ENCODE data around the gene FOXG1.

Gene FOXG1

GRCh38 chr14:28767030-28767852 is 654 bp downstream of the FOXG1 start:
- Histone ChIP-seq H3K9me3 (ENCODE audit: control extremely low read depth in 1 of 5, control insufficient read depth in 4 of 5, insufficient read depth in 2 of 5, low read depth in 1 of 5, low read length in 4 of 5) (peaks cover 3 to 13% (median 6%) of the 10 kb centered on the region in 5 experiments), H3K27me3 (replicated peaks in 2 of 5; ENCODE audit: control insufficient read depth in 4 of 5, insufficient read depth in 5 of 5, low read length in 4 of 5) (peaks cover 34 to 88% (median 58%) of the 10 kb centered on the region in 5 experiments)
- peak in 1 of 3 donors; percentile 12 for DNase-seq

GRCh38 chr14:28767853-28768741 is 1.5 kb downstream of the FOXG1 start:
- no peak overlapping the region for H3K27ac ChIP-seq (ENCODE audit: insufficient read depth in 1 of 2, low read depth in 1 of 2, low read length in 2 of 2, poor library complexity in 1 of 2, severe bottlenecking in 2 of 2)
- H3K36me3 ChIP-seq (ENCODE audit: control insufficient read depth in 4 of 4, insufficient read depth in 4 of 4, low read length in 3 of 4) = no peaks in the 10 kb centered on the region
- 10% methylated on average over 68 of the region's 77 CpGs for WGBS (ENCODE audit: insufficient coverage)
- ChIA-PET POLR2A (no interaction called here), CTCF (interaction anchor here (0.8 kb wide), 1 partner anchor 60 kb away, joined by 3 read pairs; no protein-coding TSS in a partner anchor)
- H3K9me3 ChIP-seq (ENCODE audit: control extremely low read depth in 1 of 5, control insufficient read depth in 4 of 5, insufficient read depth in 2 of 5, low read depth in 1 of 5, low read length in 4 of 5) = peaks cover 3 to 13% (median 6%) of the 10 kb centered on the region in 5 experiments
- H3K27me3 ChIP-seq (replicated peaks in 2 of 5; ENCODE audit: control insufficient read depth in 4 of 5, insufficient read depth in 5 of 5, low read length in 4 of 5) = peaks cover 35 to 88% (median 54%) of the 10 kb centered on the region in 5 experiments
- H3K4me1 ChIP-seq (ENCODE audit: control extremely low read depth in 1 of 4, control insufficient read depth in 4 of 4, insufficient read depth in 4 of 4, low read length in 3 of 4) = peaks cover 0 to 6% (median 3%) of the 10 kb centered on the region in 4 experiments
- peak in 2 of 3 donors; percentile 46 to 51 for DNase-seq
- H3K4me3 ChIP-seq (ENCODE audit: control insufficient read depth in 1 of 7, extremely low read depth in 1 of 7, insufficient read depth in 4 of 7, low read depth in 2 of 7, low read length in 6 of 7) = no peak overlapping the region

More at GRCh38 chr14:28767030-28767852, 654 bp downstream of the FOXG1 start:
- Histone ChIP-seq H3K36me3 (ENCODE audit: control insufficient read depth in 4 of 4, insufficient read depth in 4 of 4, low read length in 3 of 4) (no peaks in the 10 kb centered on the region), H3K4me1 (ENCODE audit: control extremely low read depth in 1 of 4, control insufficient read depth in 4 of 4, insufficient read depth in 4 of 4, low read length in 3 of 4) (peaks cover 0 to 6% (median 3%) of the 10 kb centered on the region in 4 experiments), H3K4me3 (ENCODE audit: control insufficient read depth in 1 of 7, extremely low read depth in 1 of 7, insufficient read depth in 4 of 7, low read depth in 2 of 7, low read length in 6 of 7) (no peak overlapping the region), H3K27ac (ENCODE audit: insufficient read depth in 1 of 2, low read depth in 1 of 2, low read length in 2 of 2, poor library complexity in 1 of 2, severe bottlenecking in 2 of 2) (no peak overlapping the region)
- CTCF ChIA-PET = interaction anchor here (0.8 kb wide), 1 partner anchor 59 kb away, joined by 3 read pairs; no protein-coding TSS in a partner anchor
- WGBS (ENCODE audit: insufficient coverage) = 7% methylated on average over 12 of the region's 100 CpGs
- POLR2A ChIA-PET = no interaction called here

- H3K27me3 ChIP-seq (replicated peaks in 2 of 5; ENCODE audit: control insufficient read depth in 4 of 5, insufficient read depth in 5 of 5, low read length in 4 of 5) = peaks cover 42 to 89% (median 62%) of the 10 kb centered on the region in 5 experiments
- peaks cover 3 to 13% (median 6%) of the 10 kb centered on the region in 5 experiments for H3K9me3 ChIP-seq (ENCODE audit: control extremely low read depth in 1 of 5, control insufficient read depth in 4 of 5, insufficient read depth in 2 of 5, low read depth in 1 of 5, low read length in 4 of 5)
- DNase-seq = no peak
- H3K27ac ChIP-seq (ENCODE audit: insufficient read depth in 1 of 2, low read depth in 1 of 2, low read length in 2 of 2, poor library complexity in 1 of 2, severe bottlenecking in 2 of 2) = no peak overlapping the region
- H3K4me3 ChIP-seq (ENCODE audit: control insufficient read depth in 1 of 7, extremely low read depth in 1 of 7, insufficient read depth in 4 of 7, low read depth in 2 of 7, low read length in 6 of 7) = no peak overlapping the region
- ChIA-PET POLR2A (no interaction called here), CTCF (interaction anchor here (1.9 kb wide), 2 partner anchors 8 to 16 kb away, joined by 4 read pairs; no protein-coding TSS in a partner anchor)
- 60% methylated on average over 2 of the region's 4 CpGs for WGBS (ENCODE audit: insufficient coverage)
- no peaks in the 10 kb centered on the region for H3K36me3 ChIP-seq (ENCODE audit: control insufficient read depth in 4 of 4, insufficient read depth in 4 of 4, low read length in 3 of 4)
- peaks cover 0 to 6% (median 3%) of the 10 kb centered on the region in 4 experiments for H3K4me1 ChIP-seq (ENCODE audit: control extremely low read depth in 1 of 4, control insufficient read depth in 4 of 4, insufficient read depth in 4 of 4, low read length in 3 of 4)
Measured at GRCh38 chr14:28769276-28769880, 2.8 kb downstream of the FOXG1 start.

GRCh38 chr14:28770061-28770460 is 3.5 kb downstream of the FOXG1 start:
- CTCF ChIA-PET = interaction anchor here (0.8 to 1.9 kb wide), 3 partner anchors 9 to 17 kb away, joined by 3 to 4 read pairs (median 4); no protein-coding TSS in a partner anchor
- Histone ChIP-seq H3K36me3 (ENCODE audit: control insufficient read depth in 4 of 4, insufficient read depth in 4 of 4, low read length in 3 of 4) (no peaks in the 10 kb centered on the region), H3K4me1 (ENCODE audit: control extremely low read depth in 1 of 4, control insufficient read depth in 4 of 4, insufficient read depth in 4 of 4, low read length in 3 of 4) (peaks cover 0 to 6% (median 3%) of the 10 kb centered on the region in 4 experiments), H3K27me3 (replicated peaks in 2 of 5; ENCODE audit: control insufficient read depth in 4 of 5, insufficient read depth in 5 of 5, low read length in 4 of 5) (peaks cover 38 to 89% (median 61%) of the 10 kb centered on the region in 5 experiments), H3K4me3 (ENCODE audit: control insufficient read depth in 1 of 7, extremely low read depth in 1 of 7, insufficient read depth in 4 of 7, low read depth in 2 of 7, low read length in 6 of 7) (no peak overlapping the region), H3K9me3 (ENCODE audit: control extremely low read depth in 1 of 5, control insufficient read depth in 4 of 5, insufficient read depth in 2 of 5, low read depth in 1 of 5, low read length in 4 of 5) (peaks cover 3 to 10% (median 6%) of the 10 kb centered on the region in 5 experiments), H3K27ac (ENCODE audit: insufficient read depth in 1 of 2, low read depth in 1 of 2, low read length in 2 of 2, poor library complexity in 1 of 2, severe bottlenecking in 2 of 2) (no peak overlapping the region)
- DNase-seq = no peak
- POLR2A ChIA-PET = no interaction called here
- no CpG with 5 or more reads among the region's 1 CpG for WGBS (ENCODE audit: insufficient coverage)

- Histone ChIP-seq H3K36me3 (ENCODE audit: control insufficient read depth in 4 of 4, insufficient read depth in 4 of 4, low read length in 3 of 4) (no peaks in the 10 kb centered on the region), H3K4me1 (ENCODE audit: control extremely low read depth in 1 of 4, control insufficient read depth in 4 of 4, insufficient read depth in 4 of 4, low read length in 3 of 4) (peaks cover 0 to 5% (median 2%) of the 10 kb centered on the region in 4 experiments), H3K27me3 (replicated peaks in 2 of 5; ENCODE audit: control insufficient read depth in 4 of 5, insufficient read depth in 5 of 5, low read length in 4 of 5) (peaks cover 42 to 89% (median 61%) of the 10 kb centered on the region in 5 experiments), H3K9me3 (ENCODE audit: control extremely low read depth in 1 of 5, control insufficient read depth in 4 of 5, insufficient read depth in 2 of 5, low read depth in 1 of 5, low read length in 4 of 5) (peaks cover 3 to 8% (median 6%) of the 10 kb centered on the region in 5 experiments), H3K27ac (ENCODE audit: insufficient read depth in 1 of 2, low read depth in 1 of 2, low read length in 2 of 2, poor library complexity in 1 of 2, severe bottlenecking in 2 of 2) (no peak overlapping the region), H3K4me3 (ENCODE audit: control insufficient read depth in 1 of 7, extremely low read depth in 1 of 7, insufficient read depth in 4 of 7, low read depth in 2 of 7, low read length in 6 of 7) (no peak overlapping the region)
- ChIA-PET POLR2A (no interaction called here), CTCF (interaction anchor here (0.8 to 1.9 kb wide), 4 partner anchors 10 to 17 kb away, joined by 3 to 4 read pairs (median 4); no protein-coding TSS in a partner anchor)
- DNase-seq = no peak
Measured at GRCh38 chr14:28770630-28771029, 4.0 kb downstream of the FOXG1 start.

- Histone ChIP-seq H3K27ac (ENCODE audit: insufficient read depth in 1 of 2, low read depth in 1 of 2, low read length in 2 of 2, poor library complexity in 1 of 2, severe bottlenecking in 2 of 2) (no peak overlapping the region), H3K4me3 (ENCODE audit: control insufficient read depth in 1 of 7, extremely low read depth in 1 of 7, insufficient read depth in 4 of 7, low read depth in 2 of 7, low read length in 6 of 7) (no peak overlapping the region), H3K27me3 (replicated peaks in 2 of 5; ENCODE audit: control insufficient read depth in 4 of 5, insufficient read depth in 5 of 5, low read length in 4 of 5) (peaks cover 41 to 89% (median 57%) of the 10 kb centered on the region in 5 experiments), H3K36me3 (ENCODE audit: control insufficient read depth in 4 of 4, insufficient read depth in 4 of 4, low read length in 3 of 4) (no peaks in the 10 kb centered on the region), H3K4me1 (ENCODE audit: control extremely low read depth in 1 of 4, control insufficient read depth in 4 of 4, insufficient read depth in 4 of 4, low read length in 3 of 4) (peaks cover 0 to under 1% (median under 1%) of the 10 kb centered on the region in 4 experiments), H3K9me3 (ENCODE audit: control extremely low read depth in 1 of 5, control insufficient read depth in 4 of 5, insufficient read depth in 2 of 5, low read depth in 1 of 5, low read length in 4 of 5) (peaks cover 3 to 8% (median 6%) of the 10 kb centered on the region in 5 experiments)
- DNase-seq = no peak
- CTCF ChIA-PET = interaction anchor here (1.0 to 1.9 kb wide), 3 partner anchors 10 to 18 kb away, joined by 3 to 4 read pairs (median 4); no protein-coding TSS in a partner anchor
- POLR2A ChIA-PET = interaction anchor here (0.5 kb wide), 1 partner anchor 782 kb away, joined by 4 read pairs; no protein-coding TSS in a partner anchor
- WGBS (ENCODE audit: insufficient coverage) = no CpG with 5 or more reads among the region's 1 CpG
Measured at GRCh38 chr14:28771168-28771567, 4.6 kb downstream of the FOXG1 start.
